Muscle of arm (tissue), 14 donors: ENCODE data around the gene NID1. TPM values are rescaled to one million over a fixed set of nuclear protein-coding genes. Genes with fewer than 3 reads are reported as not detected.
A peak's percentile ranks its signal among the peaks of the same experiment; 100 is the strongest.

ENCODE experiments used
- DNase-seq: peaks from one replicate; pipeline ENCODE4 v3.0.0-alpha.2; 2013
- long read RNA-seq, 11 donors: transcript quantifications; one replicate each; lab custom pipeline, GENCODE V29; 2026
- polyA plus RNA-seq, 12 donors: library from polyadenylated mRNA; unstranded; fragments of 120-200 nt; gene quantifications; one replicate each; pipeline ENCODE4 v1.2.1, GENCODE V29; 2013; ENCODE audit not compliant: insufficient read length in 12 of 12

The NID1 gene
- 100 to 1,000 TPM; 154 to 314 (median 260) TPM for polyA plus RNA-seq
- long read RNA-seq, donor 1, full-length matches to known transcripts, result 1 of 44 reads
- long read RNA-seq, donor 1, partial matches to known transcripts, result 43 of 44 reads
- long read RNA-seq, donor 1, other reads (novel, unspliced or antisense), result 0 of 44 reads
- long read RNA-seq, donor 2, full-length matches to known transcripts, result 17 of 99 reads
- long read RNA-seq, donor 2, partial matches to known transcripts, result 82 of 99 reads
- long read RNA-seq, donor 2, other reads (novel, unspliced or antisense), result 0 of 99 reads
- long read RNA-seq, donor 3, full-length matches to known transcripts, result 5 of 16 reads
- long read RNA-seq, donor 3, partial matches to known transcripts, result 11 of 16 reads
- long read RNA-seq, donor 3, other reads (novel, unspliced or antisense), result 0 of 16 reads
- long read RNA-seq, donor 4, full-length matches to known transcripts, result 2 of 26 reads
- long read RNA-seq, donor 4, partial matches to known transcripts, result 24 of 26 reads
- long read RNA-seq, donor 4, other reads (novel, unspliced or antisense), result 0 of 26 reads
- long read RNA-seq, donor 5, full-length matches to known transcripts, result 11 of 84 reads
- long read RNA-seq, donor 5, partial matches to known transcripts, result 73 of 84 reads
- long read RNA-seq, donor 5, other reads (novel, unspliced or antisense), result 0 of 84 reads
- long read RNA-seq, donor 6, full-length matches to known transcripts, result 9 of 36 reads
- long read RNA-seq, donor 6, partial matches to known transcripts, result 27 of 36 reads
- long read RNA-seq, donor 6, other reads (novel, unspliced or antisense), result 0 of 36 reads
- long read RNA-seq, donor 7, full-length matches to known transcripts, result 5 of 5 reads
- long read RNA-seq, donor 7, partial matches to known transcripts, result 0 of 5 reads
- long read RNA-seq, donor 7, other reads (novel, unspliced or antisense), result 0 of 5 reads
- long read RNA-seq, donor 8, full-length matches to known transcripts, result 18 of 101 reads
- long read RNA-seq, donor 8, partial matches to known transcripts, result 83 of 101 reads
- long read RNA-seq, donor 8, other reads (novel, unspliced or antisense), result 0 of 101 reads
- long read RNA-seq, donor 9, full-length matches to known transcripts, result 6 of 30 reads
- long read RNA-seq, donor 9, partial matches to known transcripts, result 24 of 30 reads
- long read RNA-seq, donor 9, other reads (novel, unspliced or antisense), result 0 of 30 reads
- long read RNA-seq, donor 10, full-length matches to known transcripts, result 19 of 73 reads
- long read RNA-seq, donor 10, partial matches to known transcripts, result 54 of 73 reads
- long read RNA-seq, donor 10, other reads (novel, unspliced or antisense), result 0 of 73 reads
- long read RNA-seq, donor 11, full-length matches to known transcripts, result 18 of 99 reads
- long read RNA-seq, donor 11, partial matches to known transcripts, result 81 of 99 reads
- long read RNA-seq, donor 11, other reads (novel, unspliced or antisense), result 0 of 99 reads

DNA sequence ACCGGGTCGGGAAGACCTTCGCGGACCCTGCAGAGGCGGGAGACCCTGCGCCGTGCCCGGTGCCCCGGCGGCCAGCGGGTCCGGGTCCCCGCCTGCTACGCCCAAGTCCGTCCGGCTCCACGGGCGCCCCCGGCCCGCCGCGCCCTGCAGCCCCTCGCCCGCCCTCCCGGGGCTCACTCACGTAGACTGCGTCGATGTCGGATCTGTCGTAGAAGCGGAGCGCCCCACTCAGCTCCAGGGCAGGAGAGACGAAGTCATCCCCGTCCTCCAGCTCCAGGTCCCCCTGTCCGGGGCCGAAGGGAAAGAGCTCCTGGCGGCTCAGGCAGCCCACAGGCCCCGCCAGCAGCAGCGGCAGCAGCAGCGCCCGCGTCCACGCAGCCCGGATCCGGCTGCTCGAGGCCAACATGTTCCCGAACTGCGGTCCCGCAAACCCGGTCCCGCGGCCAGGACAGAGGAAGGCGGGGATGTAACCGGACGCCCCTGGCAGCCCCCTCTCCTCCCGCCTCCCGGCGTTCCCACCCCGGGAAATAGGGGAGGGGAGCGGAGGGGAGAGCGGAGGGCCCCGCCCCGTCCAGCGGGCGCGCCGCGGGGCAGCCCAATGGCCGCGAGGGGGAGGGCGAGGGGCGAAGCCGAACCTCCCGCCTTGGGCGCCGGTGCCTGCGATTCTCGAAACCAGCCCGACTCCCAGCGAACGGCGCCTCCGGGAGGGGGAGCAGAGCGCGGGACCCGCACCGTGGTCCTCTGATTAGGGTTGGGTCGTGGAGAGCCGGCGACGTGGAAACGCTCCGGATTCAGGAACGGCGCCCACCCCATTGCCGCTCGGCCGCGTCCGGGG lies at the start of gene NID1:
TSS of gene NID1 (minus strand) at position 417 of the 835 bp plus-strand sequence. CDS start at position 406, 11 bp downstream.
- peak; percentile 91 for DNase-seq

GRCh38 chr1:236114076-236114747 lies 49.3 kb upstream of the NID1 start:
- no peak for DNase-seq

DNA sequence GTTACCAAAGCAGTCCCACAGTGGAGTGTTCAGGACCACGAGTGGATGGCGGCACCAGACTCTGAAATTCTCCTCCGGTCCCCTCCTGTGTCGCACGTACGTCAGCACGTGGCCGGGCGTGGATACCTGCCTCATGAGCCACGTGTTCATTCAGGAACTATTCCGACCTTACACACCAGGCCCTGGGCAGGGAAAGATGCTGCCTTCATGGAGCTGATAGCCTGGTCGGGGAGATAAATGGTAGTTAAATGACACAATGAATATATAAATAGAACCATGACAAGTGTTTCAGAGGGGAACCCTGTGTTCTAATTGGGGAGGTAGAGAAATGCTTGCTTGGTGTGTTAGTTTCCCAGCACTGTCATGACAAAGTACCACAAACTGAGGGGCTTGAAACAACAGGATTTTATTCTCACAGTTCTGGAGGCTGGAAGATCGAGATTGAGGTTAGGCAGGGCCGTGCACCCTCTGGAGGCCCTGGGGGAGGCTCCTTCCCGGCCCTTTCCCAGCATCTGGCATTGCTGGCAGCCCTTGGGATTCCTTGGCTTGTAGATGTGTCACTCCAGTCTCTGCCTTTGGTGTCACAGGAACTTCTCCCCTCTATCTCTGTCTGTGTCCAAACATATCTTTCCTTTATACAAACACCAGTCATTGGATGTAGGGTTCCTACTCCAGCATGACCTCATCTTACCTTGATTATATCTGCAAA lies 48.6 kb upstream of the NID1 start:
- DNase-seq, result no peak

- no peak for DNase-seq
Measured at GRCh38 chr1:236112332-236112627, 47.4 kb upstream of the NID1 start.

DNA sequence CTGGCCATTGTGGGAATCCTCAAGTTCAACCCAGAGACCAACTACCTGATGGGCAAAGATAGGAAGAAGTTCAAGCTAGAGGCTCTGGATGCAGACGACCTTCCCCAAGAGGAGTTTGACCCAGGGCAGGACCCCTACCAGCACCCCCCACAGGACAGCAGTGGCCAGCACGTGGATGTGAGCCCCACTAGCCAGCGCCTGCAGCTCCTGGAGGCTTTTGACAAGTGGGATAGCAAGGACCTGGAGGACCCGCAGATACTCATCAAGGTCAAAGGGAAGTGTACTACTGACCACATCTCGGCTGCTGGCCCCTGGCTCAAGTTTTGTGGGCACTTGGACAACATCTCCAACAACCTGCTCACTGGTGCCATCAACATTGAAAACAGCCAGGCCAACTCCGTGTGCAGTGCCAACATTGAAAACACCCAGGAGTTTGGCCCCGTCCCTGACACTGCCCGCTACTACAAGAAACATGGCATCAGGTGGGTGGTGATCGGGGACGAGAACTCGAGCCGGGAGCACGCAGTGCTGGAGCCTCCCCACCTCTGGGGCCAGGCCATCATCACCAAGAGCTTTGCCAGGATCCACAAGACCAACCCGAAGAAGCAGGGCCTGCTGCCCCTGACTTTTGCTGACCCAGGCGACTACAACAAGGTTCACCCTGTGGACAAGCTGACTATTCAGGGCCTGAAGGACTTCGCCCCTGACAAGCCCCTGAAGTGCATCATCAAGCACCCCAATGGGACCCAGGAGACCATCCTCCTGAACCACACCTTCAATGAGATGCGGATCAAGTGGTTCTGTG lies 46.8 kb upstream of the NID1 start:
- DNase-seq, result no peak

- no peak for DNase-seq
Measured at GRCh38 chr1:236110137-236110536, 45.2 kb upstream of the NID1 start.

- no peak for DNase-seq
Measured at GRCh38 chr1:236108027-236108648, 43.2 kb upstream of the NID1 start.

DNA sequence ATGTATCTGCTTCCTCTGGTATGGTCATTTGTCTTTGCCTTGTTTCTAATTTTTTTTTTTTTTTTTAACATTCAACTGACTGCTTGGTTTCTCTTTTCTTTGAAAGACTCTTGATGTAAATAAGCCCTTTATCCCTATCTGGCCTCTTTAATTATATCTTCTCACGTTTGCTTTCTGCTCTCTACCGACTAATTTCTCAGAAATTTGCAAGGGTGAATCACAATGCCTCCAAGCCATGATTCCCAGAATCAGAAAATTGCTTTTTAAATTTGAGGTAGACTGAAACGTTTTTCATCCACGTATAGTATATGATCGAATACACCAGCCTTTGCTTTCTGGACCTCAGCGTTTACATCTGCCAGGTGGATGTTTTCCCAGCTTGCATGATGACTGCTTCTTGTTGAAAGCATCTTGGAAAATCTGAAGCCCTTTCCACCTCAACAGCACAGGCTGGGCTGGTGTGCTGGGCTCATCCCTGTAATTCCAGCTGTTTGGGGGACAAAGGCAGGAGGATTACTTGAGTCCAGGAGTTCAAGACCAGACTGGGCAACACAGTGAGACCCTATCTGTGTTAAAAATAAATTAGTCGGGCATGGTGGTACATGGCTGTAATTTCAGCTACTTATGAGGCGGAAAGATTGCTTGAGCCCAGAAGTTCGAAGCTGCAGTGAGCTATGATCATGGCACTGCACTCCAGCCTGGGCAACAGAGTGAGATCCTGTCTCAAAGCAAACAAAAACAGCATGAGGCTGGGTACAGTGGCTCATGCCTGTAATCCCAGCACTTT lies 42.4 kb upstream of the NID1 start:
- DNase-seq, result no peak

GRCh38 chr1:236103646-236104218 lies 38.8 kb upstream of the NID1 start:
- peak; percentile 82 for DNase-seq

GRCh38 chr1:236103059-236103458 lies 38.2 kb upstream of the NID1 start:
- no peak for DNase-seq

GRCh38 chr1:236102611-236103010 lies 37.7 kb upstream of the NID1 start:
- no peak for DNase-seq

DNA sequence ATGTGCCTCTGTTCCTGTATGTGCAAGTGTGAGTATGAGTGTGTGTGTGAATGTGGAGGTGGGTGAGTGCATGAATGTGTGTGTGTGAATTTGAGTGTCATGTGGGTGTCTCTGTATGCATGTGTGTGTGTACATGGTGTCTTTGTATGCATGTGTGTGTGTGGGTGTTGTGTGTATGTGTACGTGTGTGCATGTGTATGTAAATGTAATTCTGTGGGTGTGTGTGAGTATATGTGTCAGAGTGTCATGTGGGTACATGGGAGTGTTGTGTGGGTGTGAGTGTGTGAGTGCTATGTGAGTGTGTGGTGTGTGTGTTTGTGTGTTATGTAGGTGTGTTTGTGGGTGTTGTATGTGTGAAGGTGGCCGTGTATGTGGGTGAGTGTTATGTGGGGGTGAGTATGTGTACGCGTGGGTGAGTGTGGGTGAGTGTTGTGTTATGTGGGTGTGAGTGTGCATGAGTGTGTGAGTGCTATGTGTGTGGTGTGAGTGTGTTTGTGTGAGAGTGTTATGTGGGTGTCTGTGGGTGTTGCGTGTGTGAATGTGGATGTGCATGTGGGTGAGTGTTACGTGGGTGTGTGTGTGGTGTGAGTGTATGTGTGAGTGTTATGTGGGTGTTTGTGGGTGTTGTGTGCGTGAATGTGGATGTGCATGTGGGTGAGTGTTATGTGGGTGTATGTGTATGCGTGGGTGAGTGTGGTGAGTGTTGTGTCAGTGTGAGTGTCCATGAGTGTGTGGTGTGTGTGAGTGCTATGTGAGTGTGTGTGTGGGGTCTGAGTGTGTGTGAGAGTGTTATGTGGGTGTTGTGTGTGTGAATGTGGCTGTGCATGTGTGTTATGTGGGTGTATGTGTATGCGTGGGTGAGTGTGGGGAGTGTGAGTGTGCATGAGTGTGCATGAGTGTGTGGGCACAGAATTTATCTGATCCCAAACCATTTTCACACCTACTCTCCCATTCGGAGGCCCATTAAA lies 36.6 kb upstream of the NID1 start:
- no peak for DNase-seq

- no peak for DNase-seq
Measured at GRCh38 chr1:236100799-236101198, 35.9 kb upstream of the NID1 start.

DNA sequence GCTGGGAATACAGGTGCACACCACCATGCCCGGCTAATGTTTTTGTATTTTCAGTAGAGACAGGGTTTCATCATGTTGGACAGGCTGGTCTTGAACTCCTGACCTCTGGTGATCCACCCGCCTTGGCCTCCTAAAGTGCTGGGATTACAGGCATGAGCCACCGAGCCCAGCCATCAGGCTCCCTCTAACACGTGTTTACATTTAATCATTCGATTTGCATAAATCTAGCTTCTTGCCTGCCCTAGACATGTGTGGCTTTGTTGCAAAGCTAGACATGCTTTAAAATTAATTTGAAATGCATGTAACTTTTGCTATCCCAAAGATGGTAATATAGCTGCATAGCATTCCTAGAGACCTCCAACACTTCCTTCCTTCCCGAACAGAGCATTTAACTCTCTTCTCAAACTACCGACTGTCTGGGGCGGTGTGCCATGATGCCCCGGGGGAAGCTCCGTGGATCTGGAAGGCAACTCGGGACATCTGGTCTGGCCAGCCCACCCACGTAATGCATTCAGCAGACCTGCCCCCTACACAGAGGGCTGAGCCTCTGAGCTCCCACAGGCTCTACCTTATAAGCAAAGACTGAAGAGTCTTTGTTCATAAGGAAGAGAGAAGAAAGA lies 34.6 kb upstream of the NID1 start:
- DNase-seq, result peak; percentile 50

GRCh38 chr1:236098267-236098666 lies 33.4 kb upstream of the NID1 start:
- no peak for DNase-seq
